T-helper 2 cell (primary cell): ENCODE measurements around the gene PAGE4.

ENCODE experiments used
- DNase-seq, 5 experiments: peaks; one replicate each; pipeline versions ENCODE4 v3.0.0 to v3.0.0-alpha.2; 2012 to 2022
- total RNA-seq, 2 donors: gene quantifications; one replicate each; lab custom pipeline; 2026; lab: John Stamatoyannopoulos, UW

The PAGE4 gene
- 0 reads per million in 2 donors for total RNA-seq

- no peak for DNase-seq
Observed at GRCh38 chrX:49829016-49829415, at the start of gene PAGE4. PAGE4 (plus strand) TSS chrX:49829303; CDS start chrX:49830429, 1,126 bp downstream.

GRCh38 chrX:49784747-49785280 lies 44.3 kb upstream of the PAGE4 start:
- DNase-seq: no peak

GRCh38 chrX:49792376-49792775 lies 36.7 kb upstream of the PAGE4 start:
- DNase-seq: no peak

- no peak for DNase-seq
Observed at GRCh38 chrX:49793686-49794085, 35.4 kb upstream of the PAGE4 start.

- no peak for DNase-seq
Observed at GRCh38 chrX:49799828-49800227, 29.3 kb upstream of the PAGE4 start.

- DNase-seq: peak in 1 of 5 experiments; percentile 3
Observed at GRCh38 chrX:49809891-49810632, 19.0 kb upstream of the PAGE4 start.

GRCh38 chrX:49812177-49812576 lies 16.9 kb upstream of the PAGE4 start:
- no peak for DNase-seq

- no peak for DNase-seq
Observed at GRCh38 chrX:49816435-49816834, 12.7 kb upstream of the PAGE4 start.

- DNase-seq: peak in 1 of 5 experiments; percentile 1
Observed at GRCh38 chrX:49838374-49838773, 9.3 kb downstream of the PAGE4 start.

- peak in 4 of 5 experiments; percentile 0 to 17 (median 2) for DNase-seq
Observed at GRCh38 chrX:49840679-49841078, 11.6 kb downstream of the PAGE4 start.

- no peak for DNase-seq
Observed at GRCh38 chrX:49842621-49843020, 13.5 kb downstream of the PAGE4 start.

GRCh38 chrX:49844611-49845010 lies 15.5 kb downstream of the PAGE4 start:
- no peak for DNase-seq

GRCh38 chrX:49845701-49846403 lies 16.7 kb downstream of the PAGE4 start:
- DNase-seq: no peak

- DNase-seq: no peak
Observed at GRCh38 chrX:49846522-49846921, 17.4 kb downstream of the PAGE4 start.

GRCh38 chrX:49848275-49848674 lies 19.2 kb downstream of the PAGE4 start:
- no peak for DNase-seq

- DNase-seq: no peak
Observed at GRCh38 chrX:49850028-49850427, 20.9 kb downstream of the PAGE4 start.

GRCh38 chrX:49853661-49854060 lies 24.6 kb downstream of the PAGE4 start:
- DNase-seq: no peak

- DNase-seq: no peak
Observed at GRCh38 chrX:49856819-49857218, 27.7 kb downstream of the PAGE4 start.

- no peak for DNase-seq
Observed at GRCh38 chrX:49858341-49858740, 29.2 kb downstream of the PAGE4 start.

- DNase-seq: no peak
Observed at GRCh38 chrX:49859491-49859890, 30.4 kb downstream of the PAGE4 start.

GRCh38 chrX:49860867-49861535 lies 31.9 kb downstream of the PAGE4 start:
- DNase-seq: no peak

GRCh38 chrX:49862093-49862492 lies 33.0 kb downstream of the PAGE4 start:
- no peak for DNase-seq

GRCh38 chrX:49868739-49869138 lies 39.6 kb downstream of the PAGE4 start:
- no peak for DNase-seq
